Measurements from ENCODE around the gene CAMKK1. TPM values are rescaled to one million over a fixed set of nuclear protein-coding genes. Genes with fewer than 3 reads are reported as not detected.

CAMKK1 gene
- total and polyA plus RNA-seq, 4 donors: 3.8 to 14.9 (median 9.4) TPM

- Histone ChIP-seq H3K27ac (ENCODE audit: low read depth in 1 of 2, low read length in 1 of 2) (no peak overlapping the region), H3K9ac (ENCODE audit: insufficient read depth in 1 of 2, low read length in 2 of 2) (no peak overlapping the region), H3K36me3 (ENCODE audit: control insufficient read depth in 4 of 4, insufficient read depth in 4 of 4, low read length in 4 of 4) (peaks cover 38 to 53% (median 43%) of the 10 kb centered on the region in 4 donors), H3K4me1 (ENCODE audit: control insufficient read depth in 5 of 5, insufficient read depth in 5 of 5, low read length in 5 of 5) (no peaks in the 10 kb centered on the region), H3K27me3 (ENCODE audit: control insufficient read depth in 3 of 3, insufficient read depth in 3 of 3, low read length in 2 of 3) (no peaks in the 10 kb centered on the region), H3K9me3 (ENCODE audit: control insufficient read depth in 4 of 4, insufficient read depth in 3 of 4, low read length in 3 of 4) (no peaks in the 10 kb centered on the region), H3K4me3 (no peak overlapping the region)
- 76 to 86% methylated on average over 6 of the region's 6 CpGs for WGBS, 2 donors
- DNase-seq: no peak
- TF ChIP-seq CTCF (IDR thresholded peaks at IDR 0.05; ENCODE audit: control extremely low read depth, extremely low read depth): no peak
- ATAC-seq (ENCODE audit: insufficient read depth, low FRiP score): no peak
These were observed 77.7 kb downstream of the CAMKK1 start for GRCh38 chr17:3815122-3815521.

GRCh38 chr17:3814361-3814760 is 78.5 kb downstream of the CAMKK1 start:
- no peaks in the 10 kb centered on the region for H3K27me3 ChIP-seq (ENCODE audit: control insufficient read depth in 3 of 3, insufficient read depth in 3 of 3, low read length in 2 of 3)
- no peak for ATAC-seq (ENCODE audit: insufficient read depth, low FRiP score)
- no peak overlapping the region for H3K27ac ChIP-seq (ENCODE audit: low read depth in 1 of 2, low read length in 1 of 2)
- DNase-seq: no peak
- no peaks in the 10 kb centered on the region for H3K9me3 ChIP-seq (ENCODE audit: control insufficient read depth in 4 of 4, insufficient read depth in 3 of 4, low read length in 3 of 4)
- no peaks in the 10 kb centered on the region for H3K4me1 ChIP-seq (ENCODE audit: control insufficient read depth in 5 of 5, insufficient read depth in 5 of 5, low read length in 5 of 5)
- peaks cover 37 to 57% (median 46%) of the 10 kb centered on the region in 4 donors for H3K36me3 ChIP-seq (ENCODE audit: control insufficient read depth in 4 of 4, insufficient read depth in 4 of 4, low read length in 4 of 4)
- no peak overlapping the region for H3K9ac ChIP-seq (ENCODE audit: insufficient read depth in 1 of 2, low read length in 2 of 2)
- no peak for TF ChIP-seq CTCF (IDR thresholded peaks at IDR 0.05; ENCODE audit: control extremely low read depth, extremely low read depth)
- H3K4me3 ChIP-seq: no peak overlapping the region
- 94 to 97% methylated on average over 13 of the region's 13 CpGs for WGBS, 2 donors

- no peak for DNase-seq
- Histone ChIP-seq H3K36me3 (ENCODE audit: control insufficient read depth in 4 of 4, insufficient read depth in 4 of 4, low read length in 4 of 4) (peaks cover 34 to 52% (median 47%) of the 10 kb centered on the region in 4 donors), H3K4me1 (ENCODE audit: control insufficient read depth in 5 of 5, insufficient read depth in 5 of 5, low read length in 5 of 5) (no peaks in the 10 kb centered on the region)
These were observed 79.7 kb downstream of the CAMKK1 start for GRCh38 chr17:3813171-3813570.

More at GRCh38 chr17:3813171-3813570, 79.7 kb downstream of the CAMKK1 start:
- no peak overlapping the region for H3K9ac ChIP-seq (ENCODE audit: insufficient read depth in 1 of 2, low read length in 2 of 2)
- no peak for ATAC-seq (ENCODE audit: insufficient read depth, low FRiP score)
- no peak for TF ChIP-seq CTCF (IDR thresholded peaks at IDR 0.05; ENCODE audit: control extremely low read depth, extremely low read depth)
- no peak overlapping the region for H3K27ac ChIP-seq (ENCODE audit: low read depth in 1 of 2, low read length in 1 of 2)
- H3K27me3 ChIP-seq (ENCODE audit: control insufficient read depth in 3 of 3, insufficient read depth in 3 of 3, low read length in 2 of 3): no peaks in the 10 kb centered on the region
- H3K4me3 ChIP-seq: no peak overlapping the region
- no peaks in the 10 kb centered on the region for H3K9me3 ChIP-seq (ENCODE audit: control insufficient read depth in 4 of 4, insufficient read depth in 3 of 4, low read length in 3 of 4)
- 94 to 98% methylated on average over 15 of the region's 15 CpGs for WGBS, 2 donors
